Glutamatergic neuron (in vitro differentiated cells): Measurements from ENCODE around the gene OR51B4. TPM values are rescaled to one million over a fixed set of nuclear protein-coding genes. Genes with fewer than 3 reads are reported as not detected.

ENCODE experiments used
- DNase-seq: peaks from one replicate; pipeline ENCODE4 v3.0.0; 2022
- H3K27ac Mint-ChIP-seq: one replicate; pipeline ENCODE4 v1.8.0; 2020; ENCODE audit warnings: mild to moderate bottlenecking, mixed read lengths, inconsistent platforms; ENCODE audit not compliant: unreplicated experiment
- H3K27me3 Mint-ChIP-seq: one replicate; pipeline ENCODE4 v1.8.0; 2020; ENCODE audit warnings: mild to moderate bottlenecking, moderate library complexity, mixed read lengths, inconsistent platforms; ENCODE audit not compliant: unreplicated experiment
- H3K36me3 Mint-ChIP-seq: one replicate; pipeline ENCODE4 v1.8.0; 2020; ENCODE audit warnings: mild to moderate bottlenecking, mixed read lengths, inconsistent platforms; ENCODE audit not compliant: unreplicated experiment
- H3K4me1 Mint-ChIP-seq: one replicate; pipeline ENCODE4 v1.8.0; 2020; ENCODE audit warnings: mild to moderate bottlenecking, low read depth, mixed read lengths, inconsistent platforms; ENCODE audit not compliant: unreplicated experiment
- H3K4me3 Mint-ChIP-seq: one replicate; pipeline ENCODE4 v1.8.0; 2020; ENCODE audit warnings: mild to moderate bottlenecking, mixed read lengths, inconsistent platforms; ENCODE audit not compliant: unreplicated experiment
- H3K9me3 Mint-ChIP-seq: one replicate; pipeline ENCODE4 v1.8.0; 2020; ENCODE audit warnings: mild to moderate bottlenecking, moderate library complexity, mixed read lengths, inconsistent platforms; ENCODE audit not compliant: unreplicated experiment
- total RNA-seq: library from RNA; stranded (reverse); fragmentation: NEBNext Ultra II Directional; extraction: Animal tissue kit (Norgen Biotek cat#: 25700); gene quantifications from one replicate; pipeline ENCODE4 v1.2.1, GENCODE V29; 2021; ENCODE audit not compliant: unreplicated experiment
- TF ChIP-seq, protein P1 (sequence below): fragments of 200-600 bp; sonication (generic); IDR thresholded peaks from one replicate; pipeline ENCODE4 v1.5.0; 2021; ENCODE audit not compliant: partially characterized antibody, unreplicated experiment

The OR51B4 gene
- total RNA-seq, 1 donor from 2014 or later: not detected

GRCh38 chr11:5293028-5293427 is 8.7 kb downstream of the OR51B4 start:
- H3K4me3 Mint-ChIP-seq: no peak overlapping the region
- no peaks in the 10 kb centered on the region for H3K4me1 Mint-ChIP-seq
- TF ChIP-seq, protein P1, sequence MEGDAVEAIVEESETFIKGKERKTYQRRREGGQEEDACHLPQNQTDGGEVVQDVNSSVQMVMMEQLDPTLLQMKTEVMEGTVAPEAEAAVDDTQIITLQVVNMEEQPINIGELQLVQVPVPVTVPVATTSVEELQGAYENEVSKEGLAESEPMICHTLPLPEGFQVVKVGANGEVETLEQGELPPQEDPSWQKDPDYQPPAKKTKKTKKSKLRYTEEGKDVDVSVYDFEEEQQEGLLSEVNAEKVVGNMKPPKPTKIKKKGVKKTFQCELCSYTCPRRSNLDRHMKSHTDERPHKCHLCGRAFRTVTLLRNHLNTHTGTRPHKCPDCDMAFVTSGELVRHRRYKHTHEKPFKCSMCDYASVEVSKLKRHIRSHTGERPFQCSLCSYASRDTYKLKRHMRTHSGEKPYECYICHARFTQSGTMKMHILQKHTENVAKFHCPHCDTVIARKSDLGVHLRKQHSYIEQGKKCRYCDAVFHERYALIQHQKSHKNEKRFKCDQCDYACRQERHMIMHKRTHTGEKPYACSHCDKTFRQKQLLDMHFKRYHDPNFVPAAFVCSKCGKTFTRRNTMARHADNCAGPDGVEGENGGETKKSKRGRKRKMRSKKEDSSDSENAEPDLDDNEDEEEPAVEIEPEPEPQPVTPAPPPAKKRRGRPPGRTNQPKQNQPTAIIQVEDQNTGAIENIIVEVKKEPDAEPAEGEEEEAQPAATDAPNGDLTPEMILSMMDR: no peak
- DNase-seq: no peak
- peaks cover 2% of the 10 kb centered on the region for H3K27me3 Mint-ChIP-seq
- no peak overlapping the region for H3K27ac Mint-ChIP-seq
- no peaks in the 10 kb centered on the region for H3K36me3 Mint-ChIP-seq
- peaks cover 1% of the 10 kb centered on the region for H3K9me3 Mint-ChIP-seq

- Mint-ChIP-seq H3K27ac (no peak overlapping the region), H3K36me3 (no peaks in the 10 kb centered on the region), H3K4me3 (no peak overlapping the region), H3K9me3 (peaks cover 1% of the 10 kb centered on the region), H3K27me3 (peaks cover 2% of the 10 kb centered on the region), H3K4me1 (no peaks in the 10 kb centered on the region)
- no peak for DNase-seq
- TF ChIP-seq, protein P1: peak; percentile 53
These were observed 10.4 kb downstream of the OR51B4 start for GRCh38 chr11:5291207-5291838.

- Mint-ChIP-seq H3K4me1 (no peaks in the 10 kb centered on the region), H3K4me3 (no peak overlapping the region), H3K27ac (no peak overlapping the region), H3K27me3 (peaks cover 2% of the 10 kb centered on the region), H3K9me3 (peaks cover 1% of the 10 kb centered on the region), H3K36me3 (no peaks in the 10 kb centered on the region)
- TF ChIP-seq, protein P1: no peak
- DNase-seq: no peak
These were observed 11.6 kb downstream of the OR51B4 start for GRCh38 chr11:5290106-5290505.

- Mint-ChIP-seq H3K9me3 (no peaks in the 10 kb centered on the region), H3K4me1 (no peaks in the 10 kb centered on the region), H3K27ac (no peak overlapping the region), H3K36me3 (no peaks in the 10 kb centered on the region), H3K27me3 (peaks cover 2% of the 10 kb centered on the region), H3K4me3 (no peak overlapping the region)
- no peak for DNase-seq
- TF ChIP-seq, protein P1: no peak
These were observed 12.1 kb downstream of the OR51B4 start for GRCh38 chr11:5289696-5290095.

- no peak overlapping the region for H3K4me3 Mint-ChIP-seq
- no peaks in the 10 kb centered on the region for H3K4me1 Mint-ChIP-seq
- no peak for DNase-seq
- H3K27me3 Mint-ChIP-seq: peaks cover 2% of the 10 kb centered on the region
- TF ChIP-seq, protein P1: no peak
- H3K9me3 Mint-ChIP-seq: no peaks in the 10 kb centered on the region
- no peak overlapping the region for H3K27ac Mint-ChIP-seq
- H3K36me3 Mint-ChIP-seq: no peaks in the 10 kb centered on the region
These were observed 12.7 kb downstream of the OR51B4 start for GRCh38 chr11:5288906-5289550.
